Inflammatory macrophage treated with lipopolysaccharide for 4 hours (primary cell): Measurements from ENCODE around the gene KCNMB4.

ENCODE experiments used
- DNase-seq: peaks from one replicate; pipeline ENCODE4 v3.0.0-alpha.2; 2020

KCNMB4 gene, protein sequence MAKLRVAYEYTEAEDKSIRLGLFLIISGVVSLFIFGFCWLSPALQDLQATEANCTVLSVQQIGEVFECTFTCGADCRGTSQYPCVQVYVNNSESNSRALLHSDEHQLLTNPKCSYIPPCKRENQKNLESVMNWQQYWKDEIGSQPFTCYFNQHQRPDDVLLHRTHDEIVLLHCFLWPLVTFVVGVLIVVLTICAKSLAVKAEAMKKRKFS

GRCh38 chr12:70365648-70366518 is at the start of gene KCNMB4:
TSS of gene KCNMB4 (plus strand) at chr12:70366290. CDS start at chr12:70366735, 445 bp downstream.
- peak; percentile 35 for DNase-seq

DNA sequence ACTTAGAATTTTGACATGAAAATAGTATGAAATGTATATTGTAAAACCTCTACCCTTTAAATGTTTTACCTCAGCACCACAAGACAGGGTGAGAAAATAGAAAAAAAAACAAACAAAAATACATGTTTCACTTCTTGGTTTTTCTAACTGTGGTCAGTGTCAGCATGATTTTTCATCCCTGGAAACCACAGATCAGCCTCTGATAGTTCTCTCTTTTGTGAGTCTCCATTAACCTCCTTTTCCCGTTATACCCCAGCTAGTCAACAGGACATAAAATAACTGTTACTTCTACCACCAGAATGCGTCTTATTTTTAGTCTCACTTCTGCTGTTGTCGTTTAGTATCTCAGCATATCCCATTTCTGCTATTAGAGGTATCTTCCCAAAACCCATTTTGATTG is 48.3 kb upstream of the KCNMB4 start:
- peak; percentile 76 for DNase-seq

- peak; percentile 84 for DNase-seq
Measured at GRCh38 chr12:70319605-70320004, 46.5 kb upstream of the KCNMB4 start.

- no peak for DNase-seq
Measured at GRCh38 chr12:70321191-70321590, 44.9 kb upstream of the KCNMB4 start.

- no peak for DNase-seq
Measured at GRCh38 chr12:70327541-70327940, 38.5 kb upstream of the KCNMB4 start.

GRCh38 chr12:70329728-70330127 is 36.4 kb upstream of the KCNMB4 start:
- DNase-seq = no peak

GRCh38 chr12:70330158-70330557 is 35.9 kb upstream of the KCNMB4 start:
- no peak for DNase-seq

- no peak for DNase-seq
Measured at GRCh38 chr12:70332236-70332635, 33.9 kb upstream of the KCNMB4 start.

GRCh38 chr12:70334742-70335141 is 31.3 kb upstream of the KCNMB4 start:
- DNase-seq = no peak

DNA sequence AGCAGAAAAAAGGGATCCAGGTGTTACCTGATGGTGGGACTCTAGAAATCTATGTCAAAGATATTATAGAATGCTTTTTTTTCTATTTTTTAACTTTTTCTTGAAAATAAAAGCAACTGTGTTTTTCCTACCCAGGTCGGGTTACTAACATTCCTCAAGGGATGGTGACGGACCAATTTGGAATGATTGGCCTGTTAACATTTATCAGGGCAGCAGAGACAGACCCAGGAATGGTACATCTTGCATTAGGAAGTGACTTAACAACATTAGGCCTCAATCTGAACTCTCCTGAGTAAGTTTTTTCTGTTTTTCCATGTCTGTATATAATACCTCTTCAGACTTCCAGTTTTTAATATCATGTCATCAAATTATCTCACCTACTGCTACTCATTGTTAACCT is 27.6 kb upstream of the KCNMB4 start:
- DNase-seq = no peak

- no peak for DNase-seq
Measured at GRCh38 chr12:70351076-70351475, 15.0 kb upstream of the KCNMB4 start.

DNA sequence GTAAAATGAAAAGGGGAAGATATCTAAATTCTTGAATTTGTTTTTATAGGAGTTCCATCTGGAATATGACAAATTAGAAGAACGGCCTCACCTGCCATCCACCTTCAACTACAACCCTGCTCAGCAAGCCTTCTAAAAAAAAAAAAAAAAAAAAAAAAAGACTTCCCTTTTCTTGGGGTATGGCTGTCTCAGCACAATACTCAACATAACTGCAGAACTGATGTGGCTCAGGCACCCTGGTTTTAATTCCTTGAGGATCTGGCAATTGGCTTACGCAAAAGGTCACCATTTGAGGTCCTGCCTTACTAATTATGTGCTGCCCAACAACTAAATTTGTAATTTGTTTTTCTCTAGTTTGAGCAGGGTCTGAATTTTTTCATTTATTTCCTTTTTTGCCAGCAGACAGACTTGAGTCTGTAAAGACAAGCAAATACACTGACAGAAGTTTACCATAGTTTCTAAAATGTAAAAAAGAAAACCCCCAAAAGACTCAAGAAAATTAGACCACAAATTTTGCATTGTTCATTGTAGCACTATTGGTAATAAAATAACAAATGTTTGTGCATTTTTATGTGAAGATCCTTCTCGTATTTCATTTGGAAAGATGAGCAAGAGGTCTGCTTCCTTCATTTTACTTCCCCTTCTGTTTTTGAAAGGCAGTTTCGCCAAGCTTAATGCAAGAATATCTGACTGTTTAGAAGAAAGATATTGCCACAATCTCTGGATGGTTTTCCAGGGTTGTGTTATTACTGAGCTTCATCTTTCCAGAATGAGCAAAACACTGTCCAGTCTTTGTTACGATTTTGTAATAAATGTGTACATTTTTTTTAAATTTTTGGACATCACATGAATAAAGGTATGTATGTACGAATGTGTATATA is 12.1 kb upstream of the KCNMB4 start:
- DNase-seq = peak; percentile 85

- DNase-seq = peak; percentile 61
Measured at GRCh38 chr12:70354787-70355186, 11.3 kb upstream of the KCNMB4 start.

GRCh38 chr12:70355972-70356371 is 10.1 kb upstream of the KCNMB4 start:
- DNase-seq = no peak

DNA sequence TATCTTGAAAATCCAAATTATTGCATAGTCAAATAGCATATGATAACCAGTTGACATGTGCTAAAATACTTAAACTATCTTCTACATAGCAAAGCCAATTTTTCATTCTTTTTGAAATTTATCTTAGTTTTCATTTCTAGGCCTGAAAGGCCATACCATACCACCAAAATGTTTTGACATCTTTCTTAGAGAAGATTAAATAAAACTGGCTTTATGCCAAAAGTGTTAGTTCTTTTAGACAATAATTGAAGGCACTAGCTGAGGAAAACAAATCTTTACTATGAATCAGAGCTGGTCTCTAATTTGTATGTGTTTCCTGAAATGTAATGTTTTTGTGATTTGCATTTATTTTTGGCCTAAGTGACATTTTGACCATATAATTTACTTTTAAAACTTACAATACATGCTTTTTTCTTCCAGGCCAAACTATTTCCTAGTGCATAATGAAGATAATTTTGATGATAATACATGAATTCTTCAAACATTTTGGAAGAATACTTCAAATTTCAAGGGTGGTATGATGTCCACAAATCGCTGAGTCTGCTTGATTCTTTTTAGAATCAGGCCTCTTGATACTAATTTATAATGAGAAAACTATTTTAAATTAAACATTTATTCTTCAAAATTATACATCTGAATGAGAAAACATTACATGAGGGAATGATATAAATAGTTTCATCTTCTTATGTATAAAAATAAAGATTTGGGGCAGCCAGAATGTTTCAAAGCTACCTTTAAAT is 6.5 kb upstream of the KCNMB4 start:
- DNase-seq = no peak

DNA sequence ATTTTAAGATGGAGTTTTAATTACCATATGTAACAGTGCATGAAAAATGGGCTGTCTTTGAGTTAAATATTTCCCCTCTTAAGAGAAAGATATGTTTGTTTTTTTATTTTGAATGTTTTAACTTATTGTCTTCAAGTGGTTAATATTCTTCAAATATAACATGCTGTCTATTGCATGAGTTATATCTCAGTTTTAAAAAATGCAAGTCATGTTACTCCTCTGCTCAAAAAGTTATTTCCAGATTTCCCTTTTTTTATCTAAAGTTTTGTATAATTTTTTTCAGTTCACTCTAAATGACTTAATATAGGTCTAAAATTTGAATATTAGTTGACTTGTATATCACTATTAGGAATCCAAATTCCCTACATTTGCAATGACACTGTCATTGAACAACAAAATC is 5.9 kb upstream of the KCNMB4 start:
- no peak for DNase-seq

DNA sequence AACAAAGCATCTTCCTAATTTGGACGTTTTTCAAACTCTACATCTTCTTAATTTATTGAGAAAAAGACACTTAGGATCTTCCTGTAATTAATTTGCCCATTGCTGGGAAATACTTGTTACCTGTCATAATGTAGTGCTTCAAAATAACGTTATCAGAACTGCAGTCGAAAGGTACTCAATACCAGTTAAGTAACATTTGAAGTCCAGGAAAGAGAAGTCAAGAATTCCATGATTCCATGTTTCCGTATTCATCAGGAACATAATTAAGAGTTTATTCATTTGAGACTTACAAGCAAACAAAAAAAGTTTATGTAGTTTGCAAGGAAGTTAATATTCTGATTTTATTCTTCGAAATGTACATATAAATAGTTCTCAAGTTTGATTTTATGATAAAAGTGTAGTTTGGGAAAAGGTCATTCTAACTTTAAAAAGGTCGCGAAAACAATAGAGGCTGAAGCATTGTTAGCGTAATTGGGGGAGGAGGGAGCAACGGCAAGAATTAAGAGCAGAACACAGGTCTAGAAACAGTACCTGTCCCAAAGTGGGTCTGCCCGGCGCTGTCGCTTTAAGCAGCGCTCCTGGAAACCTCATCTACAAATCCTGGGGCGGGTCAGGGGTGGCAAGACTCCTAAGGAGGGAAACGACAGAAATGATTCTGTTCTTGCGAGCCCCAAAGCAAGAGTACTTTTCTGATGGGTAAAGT is 1.2 kb upstream of the KCNMB4 start:
- no peak for DNase-seq

- no peak for DNase-seq
Measured at GRCh38 chr12:70365398-70365647, 767 bp upstream of the KCNMB4 start.

DNA sequence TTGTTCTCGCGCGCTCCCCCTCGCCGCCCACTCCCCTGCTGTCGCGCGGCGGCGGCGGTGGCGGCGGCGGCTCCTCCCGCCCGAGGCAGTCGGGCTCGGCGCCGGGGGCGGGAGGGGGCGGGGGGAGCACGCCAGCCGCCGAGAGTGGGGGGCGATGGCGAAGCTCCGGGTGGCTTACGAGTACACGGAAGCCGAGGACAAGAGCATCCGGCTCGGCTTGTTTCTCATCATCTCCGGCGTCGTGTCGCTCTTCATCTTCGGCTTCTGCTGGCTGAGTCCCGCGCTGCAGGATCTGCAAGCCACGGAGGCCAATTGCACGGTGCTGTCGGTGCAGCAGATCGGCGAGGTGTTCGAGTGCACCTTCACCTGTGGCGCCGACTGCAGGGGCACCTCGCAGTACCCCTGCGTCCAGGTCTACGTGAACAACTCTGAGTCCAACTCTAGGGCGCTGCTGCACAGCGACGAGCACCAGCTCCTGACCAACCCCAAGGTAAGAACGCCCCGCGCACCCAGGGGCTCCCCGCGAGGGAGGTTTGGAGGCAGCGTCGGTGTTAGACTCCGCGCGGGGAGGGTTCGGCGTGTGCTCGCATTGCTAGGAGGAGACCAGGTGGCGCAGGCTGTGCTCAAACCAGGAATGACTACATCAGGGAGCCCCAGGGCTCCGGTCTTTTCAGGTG is 629 bp downstream of the KCNMB4 start:
- no peak for DNase-seq

DNA sequence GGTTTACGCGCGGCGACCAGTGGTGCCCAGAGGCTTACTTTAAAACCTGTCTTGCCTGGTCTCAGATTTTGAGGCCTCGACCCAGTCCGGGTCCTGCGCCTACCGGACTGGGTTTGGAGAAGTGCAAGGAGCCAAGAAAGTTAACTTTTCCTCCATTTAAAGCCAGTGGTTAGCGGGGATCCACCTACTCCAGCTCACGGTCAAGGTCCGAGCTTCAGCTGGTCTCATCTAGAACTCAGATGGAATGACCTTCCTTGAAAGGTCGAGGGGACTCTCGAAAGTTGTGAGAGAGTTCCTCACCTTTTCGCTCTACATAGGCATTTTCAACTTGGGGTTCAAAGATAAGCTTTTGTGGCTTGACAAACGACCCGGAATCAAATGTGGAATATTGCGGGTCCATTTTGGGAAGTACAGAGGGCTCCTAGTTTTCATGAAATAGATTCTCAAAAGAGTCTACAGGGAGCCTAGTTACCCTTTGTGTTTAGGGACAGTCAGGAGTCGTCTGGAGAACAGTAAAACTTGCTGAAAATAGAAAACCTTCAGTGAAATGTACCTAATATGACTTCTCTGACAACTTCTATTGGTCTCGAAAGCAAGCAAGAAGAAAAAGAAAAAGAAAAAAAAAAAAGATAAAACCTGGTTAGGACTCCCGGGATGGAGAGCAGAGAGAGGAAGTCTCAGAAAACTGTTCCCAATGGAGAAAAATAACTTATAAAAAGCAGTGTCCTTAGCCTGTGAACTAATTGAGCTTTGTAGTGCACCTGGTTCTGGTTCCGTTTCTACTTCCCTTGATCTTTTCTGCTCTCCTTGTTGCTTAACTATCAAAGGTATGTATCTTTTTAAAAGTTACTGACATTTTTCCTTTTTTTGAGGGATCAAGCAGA is 1.4 kb downstream of the KCNMB4 start:
- no peak for DNase-seq

DNA sequence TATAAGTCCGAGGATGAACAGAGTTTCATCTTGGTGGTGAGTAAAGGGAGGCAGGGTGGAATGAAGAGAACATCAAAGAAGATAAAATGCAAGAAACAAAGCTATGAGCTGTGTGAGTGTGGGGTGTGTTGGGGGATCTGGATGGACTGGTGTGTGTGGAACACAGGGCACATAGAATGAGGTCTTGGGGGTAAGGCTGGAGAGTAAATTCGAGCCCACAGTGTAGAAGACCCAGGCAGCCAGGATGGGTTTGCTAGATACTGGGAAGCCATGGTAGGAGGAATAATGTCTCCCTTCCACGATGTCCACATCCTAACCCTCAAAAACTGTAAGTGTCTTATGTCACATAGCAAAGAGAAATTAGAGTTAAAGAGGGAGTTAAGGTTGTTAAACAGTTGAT is 6.8 kb downstream of the KCNMB4 start:
- no peak for DNase-seq
